ENCODE data around the gene PRKAR2B. TPM values are rescaled to one million over a fixed set of nuclear protein-coding genes. Genes with fewer than 3 reads are reported as not detected.

PRKAR2B gene
- total and polyA plus RNA-seq, 11 donors = 7.0 to 50.6 (median 18.5) TPM

- H3K27me3 ChIP-seq = no peaks in the 10 kb centered on the region
- intact Hi-C loops (cut with DNase I) = no loop called here
- peaks cover 0 to 3% (median 0%) of the 10 kb centered on the region in 12 donors for H3K9me3 ChIP-seq
- no peak for ATAC-seq
- DNase-seq = no peak
- no peak for TF ChIP-seq CTCF (IDR thresholded peaks at IDR 0.05)
- no peak for TF ChIP-seq POLR2A (IDR thresholded peaks at IDR 0.05)
- H3K36me3 ChIP-seq = no peaks in the 10 kb centered on the region
- H3K4me3 ChIP-seq = no peak overlapping the region
- peaks cover 0 to 10% (median 0%) of the 10 kb centered on the region in 12 donors for H3K4me1 ChIP-seq
- H3K27ac ChIP-seq = no peak overlapping the region
- 93 to 95% (median 94%) methylated on average over 7 of the region's 7 CpGs for whole genome bisulfite sequencing, 4 donors
These were observed 19.8 kb downstream of the PRKAR2B start for GRCh38 chr7:107064255-107064654.

DNA sequence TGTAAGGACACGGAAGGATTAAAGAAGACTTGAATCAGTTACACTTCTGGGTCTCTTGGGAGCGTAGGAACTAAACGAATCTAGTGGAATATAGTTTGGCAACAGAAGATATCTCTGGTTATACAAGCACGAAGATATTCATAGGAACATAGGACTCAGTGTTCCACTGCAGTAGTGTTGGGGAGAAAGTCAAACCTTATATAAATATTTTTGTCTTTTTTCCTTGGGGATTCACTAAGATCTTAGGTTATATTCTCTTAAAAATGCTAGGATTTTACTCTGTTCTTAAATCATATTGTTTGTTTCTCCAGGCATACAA, 21.4 kb downstream of the PRKAR2B start:
- H3K4me1 ChIP-seq = peaks cover 0 to 13% (median 0%) of the 10 kb centered on the region in 12 donors
- no peak overlapping the region for H3K27ac ChIP-seq

DNA sequence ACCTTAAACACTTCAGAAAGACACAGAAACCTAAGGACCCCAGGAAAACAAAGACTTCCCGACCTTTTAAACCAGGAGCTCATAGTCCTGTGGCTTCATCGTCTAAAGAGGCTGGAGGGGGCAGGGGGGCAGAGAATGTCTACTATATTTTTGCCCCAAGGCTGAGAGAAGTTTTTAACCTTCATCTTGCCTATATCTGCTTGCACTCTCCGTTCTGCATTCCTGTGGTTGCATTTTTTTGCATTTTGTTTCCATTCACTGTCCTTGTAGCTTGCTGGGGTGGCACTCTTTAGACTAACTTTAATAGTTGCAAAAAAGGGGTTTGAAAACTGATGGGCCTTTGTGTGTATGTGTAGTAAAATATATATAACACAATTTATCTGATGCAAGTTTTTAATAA, 23.7 kb downstream of the PRKAR2B start:
- 70 to 84% (median 78%) methylated on average over 3 of the region's 3 CpGs for WGBS, 4 donors
- H3K27ac ChIP-seq = no peak overlapping the region
- no peaks in the 10 kb centered on the region for H3K27me3 ChIP-seq
- DNase-seq (no peak), ATAC-seq (no peak)
- H3K4me3 ChIP-seq = peak overlapping the region in 5 of 12 donors; percentile 0 to 38 (median 30)
- no peak for TF ChIP-seq CTCF (IDR thresholded peaks at IDR 0.05)
- no peak for TF ChIP-seq POLR2A (IDR thresholded peaks at IDR 0.05)
- H3K4me1 ChIP-seq = peaks cover 0 to 13% (median 0%) of the 10 kb centered on the region in 12 donors
- H3K36me3 ChIP-seq = no peaks in the 10 kb centered on the region
- intact Hi-C loops (cut with DNase I) = no loop called here
- H3K9me3 ChIP-seq = no peaks in the 10 kb centered on the region

More for the DNA sequence above, 21.4 kb downstream of the PRKAR2B start:
- no peak for TF ChIP-seq POLR2A (IDR thresholded peaks at IDR 0.05)
- no peak for TF ChIP-seq CTCF (IDR thresholded peaks at IDR 0.05)
- H3K4me3 ChIP-seq = no peak overlapping the region
- DNase-seq (no peak), ATAC-seq (peak in 3 of 4 donors; percentile 57 to 59 (median 57))
- intact Hi-C loops (cut with DNase I) = no loop called here
- no peaks in the 10 kb centered on the region for H3K36me3 ChIP-seq
- 37 to 44% (median 41%) methylated on average over 4 of the region's 4 CpGs for WGBS, 4 donors
- H3K27me3 ChIP-seq = no peaks in the 10 kb centered on the region
- H3K9me3 ChIP-seq = peaks cover 0 to 3% (median 0%) of the 10 kb centered on the region in 12 donors

GRCh38 chr7:107069457-107069856, 25.0 kb downstream of the PRKAR2B start:
- WGBS, 4 donors = 59 to 75% (median 65%) methylated on average over 4 of the region's 4 CpGs
- no peak for ATAC-seq
- Histone ChIP-seq H3K36me3 (no peaks in the 10 kb centered on the region), H3K4me3 (peak overlapping the region in 1 of 12 donors; percentile 25), H3K9me3 (no peaks in the 10 kb centered on the region), H3K27ac (peak overlapping the region in 1 of 12 donors; percentile 25), H3K27me3 (no peaks in the 10 kb centered on the region), H3K4me1 (peaks cover 0 to 13% (median 0%) of the 10 kb centered on the region in 12 donors)
- no peak for DNase-seq
- intact Hi-C loops (cut with DNase I) = no loop called here
- no peak for TF ChIP-seq CTCF (IDR thresholded peaks at IDR 0.05)

All from heart left ventricle (tissue), 16 donors.